Activated CD4-positive, alpha-beta T cell treated with anti-CD3 and anti-CD28 coated beads, Interleukin-2, amount 50 U/mL, for 16 hours (primary cell): Measurements from ENCODE around the gene CD300A.

ENCODE experiments used
- DNase-seq: peaks from one replicate; pipeline ENCODE4 v3.0.0-alpha.2; 2020

Gene CD300A

GRCh38 chr17:74441537-74441936 is 24.9 kb upstream of the CD300A start:
- no peak for DNase-seq

- DNase-seq, result no peak
These were observed 24.2 kb upstream of the CD300A start for GRCh38 chr17:74442291-74442669.

DNA sequence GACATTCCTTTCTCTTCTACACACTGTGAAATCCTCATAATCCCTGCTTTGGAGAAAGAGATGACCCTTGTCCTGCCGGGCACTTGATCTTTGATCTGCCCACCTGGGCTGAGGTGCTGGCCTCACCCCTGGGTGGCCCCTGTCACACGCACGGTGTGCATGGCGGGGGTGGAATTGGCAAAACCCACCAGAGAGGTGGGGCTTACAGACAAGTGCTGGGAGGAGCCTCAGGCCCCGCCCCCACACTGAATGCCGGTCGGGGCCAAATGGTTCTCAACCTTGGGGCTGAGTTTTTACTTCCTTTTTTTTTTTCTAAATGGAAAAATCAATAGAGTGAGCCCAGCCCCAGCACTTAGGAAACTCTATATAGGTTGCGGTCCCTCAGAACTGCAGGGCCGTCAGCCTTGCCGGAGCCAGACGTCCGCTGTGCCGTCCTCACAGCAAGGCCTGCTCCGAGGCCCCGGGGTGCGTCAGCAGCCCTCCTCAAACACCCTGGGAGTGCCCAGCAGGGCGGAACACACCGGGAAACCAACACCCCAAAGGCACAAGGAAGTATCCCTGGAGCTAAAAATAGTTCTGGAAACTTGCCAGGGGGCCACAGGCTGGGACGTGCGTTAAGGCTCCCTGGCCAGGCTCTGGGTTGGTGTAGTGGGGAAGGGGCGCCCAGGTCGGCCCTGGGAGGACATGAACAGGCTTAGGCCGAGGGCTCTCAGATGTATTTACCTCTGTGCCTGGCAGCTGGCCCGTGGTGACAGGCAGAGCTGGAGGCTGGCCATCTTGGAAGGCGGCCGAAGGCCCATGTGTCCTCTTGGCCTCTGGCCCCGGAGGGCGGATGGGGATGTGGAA is 23.5 kb upstream of the CD300A start:
- DNase-seq, result no peak

DNA sequence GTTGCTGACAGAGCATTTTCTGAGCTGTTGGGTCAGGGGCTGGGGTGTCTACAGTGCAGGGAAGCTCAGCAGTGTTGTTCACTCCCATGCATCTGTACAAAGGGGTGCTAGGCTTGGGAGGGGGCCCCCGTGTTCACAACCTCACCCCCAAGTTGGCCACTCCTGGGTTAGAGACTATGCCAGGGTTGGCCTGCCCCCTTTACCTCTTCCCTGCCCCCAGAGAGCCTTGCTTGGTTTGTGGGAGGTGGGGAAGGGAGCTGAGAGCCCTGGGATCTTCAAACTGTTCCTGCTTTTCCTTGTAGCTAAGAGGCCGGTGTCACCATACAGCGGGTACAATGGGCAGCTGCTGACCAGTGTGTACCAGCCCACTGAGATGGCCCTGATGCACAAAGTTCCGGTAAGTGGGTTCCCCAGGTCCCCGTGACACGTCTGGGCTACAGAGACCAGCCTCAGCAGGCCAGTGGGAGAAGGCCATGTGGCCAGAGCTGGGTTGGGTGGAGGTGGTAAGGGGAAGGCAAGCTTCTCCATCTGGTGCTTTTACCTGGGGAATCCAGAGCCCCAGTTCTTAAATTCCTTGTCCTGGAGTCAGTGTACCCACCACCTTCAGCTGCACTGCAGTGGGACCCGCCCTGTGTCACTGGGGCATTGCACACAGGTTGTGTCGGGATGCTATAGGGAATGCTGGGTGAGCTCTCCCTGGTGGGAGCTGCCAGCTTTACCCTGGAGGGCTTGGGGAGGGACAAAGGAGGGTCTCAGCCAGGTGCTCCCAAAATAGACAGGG is 22.7 kb upstream of the CD300A start:
- no peak for DNase-seq

DNA sequence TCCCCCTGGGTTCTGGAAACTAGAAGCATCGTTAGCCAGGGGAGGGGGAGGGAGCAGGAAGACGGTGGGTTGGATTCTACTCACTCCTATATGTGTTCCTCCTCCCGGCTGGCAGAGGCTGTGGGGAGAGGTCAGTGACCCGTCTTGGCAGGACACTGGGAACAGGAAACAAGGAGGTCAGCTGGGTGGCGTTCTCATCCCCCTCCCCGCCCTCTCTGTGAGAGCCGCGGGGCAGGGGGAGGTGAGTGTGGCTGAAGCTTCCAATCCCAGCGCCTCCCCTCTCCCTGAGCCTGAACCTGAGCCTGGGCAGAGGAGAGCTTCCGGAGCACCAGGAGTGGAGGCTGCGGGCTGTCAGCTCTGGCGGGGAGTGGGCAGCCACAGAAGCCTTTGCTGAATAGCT is 22.0 kb upstream of the CD300A start:
- DNase-seq, result no peak

- no peak for DNase-seq
These were observed 21.3 kb upstream of the CD300A start for GRCh38 chr17:74445158-74445557.

GRCh38 chr17:74446551-74447500 is 19.6 kb upstream of the CD300A start:
- DNase-seq, result no peak

DNA sequence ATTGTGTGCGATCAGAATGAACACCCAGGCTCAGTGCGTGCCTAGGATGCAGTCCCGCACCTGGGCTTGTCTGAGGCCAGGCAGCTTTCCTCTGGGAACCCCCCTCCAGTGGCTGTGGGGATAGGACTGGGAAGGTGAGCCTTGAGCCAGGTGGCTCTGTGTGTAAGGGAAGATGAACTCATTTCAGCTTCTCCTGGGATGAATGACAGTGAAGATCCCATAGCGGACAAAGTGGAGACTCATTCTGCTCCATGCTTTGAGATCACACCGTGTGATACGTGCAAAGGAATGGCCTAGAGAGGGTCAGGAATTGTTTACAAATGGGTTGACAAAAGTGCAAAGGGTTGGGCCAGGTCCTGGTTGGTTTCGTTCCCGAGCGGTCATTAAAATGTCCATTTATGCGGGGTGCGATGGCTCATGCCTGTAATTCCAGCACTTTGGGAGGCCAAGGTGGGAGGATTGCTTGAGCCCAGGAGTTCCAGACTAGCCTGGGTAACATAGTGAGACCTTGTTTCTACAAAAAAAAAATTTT is 18.7 kb upstream of the CD300A start:
- no peak for DNase-seq

DNA sequence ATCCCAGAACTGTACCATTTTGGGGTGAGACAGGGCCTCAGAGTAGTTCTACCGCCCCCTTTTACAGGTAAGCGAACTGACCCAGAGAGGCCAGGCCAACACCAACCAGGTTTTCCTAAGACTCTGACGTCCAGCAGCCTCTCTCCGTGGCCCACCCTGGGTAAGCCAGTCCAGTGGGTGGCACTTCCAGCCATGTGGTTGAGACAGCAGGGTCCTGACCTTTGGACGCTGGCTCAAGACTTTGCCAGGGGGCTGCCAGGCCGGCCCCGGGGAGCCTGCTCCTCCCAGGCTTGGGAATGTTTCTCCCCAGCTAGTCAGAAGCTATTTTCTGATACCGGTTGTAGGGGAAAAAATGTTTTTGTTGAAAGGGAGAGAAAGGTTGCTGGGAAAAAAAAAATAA is 17.7 kb upstream of the CD300A start:
- no peak for DNase-seq

DNA sequence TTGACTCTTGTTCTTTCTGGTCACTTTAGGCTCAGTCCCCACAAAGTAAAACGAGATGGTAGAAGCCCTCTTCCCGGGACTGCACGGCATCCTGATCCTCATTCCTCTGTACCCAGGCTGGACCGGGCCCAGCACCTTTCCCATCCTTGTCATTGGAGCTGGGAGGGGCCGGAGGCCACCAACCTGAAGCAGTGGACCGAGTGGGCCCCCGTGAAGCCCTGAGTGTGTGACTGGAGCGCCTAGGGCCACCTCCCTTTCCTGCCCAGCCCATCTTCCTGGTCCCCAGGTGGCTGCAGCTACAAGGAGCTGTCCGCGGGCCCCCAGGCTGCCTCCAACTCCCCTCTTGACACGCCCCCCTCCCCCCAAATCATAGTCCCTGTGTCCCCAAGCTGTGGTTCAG is 17.1 kb upstream of the CD300A start:
- DNase-seq, result no peak

- DNase-seq, result no peak
These were observed 16.7 kb upstream of the CD300A start for GRCh38 chr17:74449773-74450172.

DNA sequence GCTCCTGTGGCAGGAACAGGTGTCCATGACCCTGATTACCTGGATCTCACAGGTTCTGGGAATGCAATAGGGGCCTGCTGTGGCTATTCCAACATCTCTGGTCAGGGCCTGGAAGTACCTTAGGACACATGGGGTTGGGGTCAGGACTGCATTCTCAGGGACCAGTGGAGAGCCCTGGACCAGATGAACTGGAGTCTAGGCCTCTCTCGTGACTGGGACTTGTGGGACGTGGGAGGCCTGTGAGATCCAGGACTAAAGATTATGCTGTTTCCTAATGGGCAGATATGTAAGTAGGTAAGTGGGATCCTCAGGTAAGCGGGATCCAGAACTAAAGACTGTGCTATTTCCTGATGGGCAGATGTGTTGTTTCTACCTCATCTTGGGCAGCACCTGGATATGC is 16.2 kb upstream of the CD300A start:
- no peak for DNase-seq

DNA sequence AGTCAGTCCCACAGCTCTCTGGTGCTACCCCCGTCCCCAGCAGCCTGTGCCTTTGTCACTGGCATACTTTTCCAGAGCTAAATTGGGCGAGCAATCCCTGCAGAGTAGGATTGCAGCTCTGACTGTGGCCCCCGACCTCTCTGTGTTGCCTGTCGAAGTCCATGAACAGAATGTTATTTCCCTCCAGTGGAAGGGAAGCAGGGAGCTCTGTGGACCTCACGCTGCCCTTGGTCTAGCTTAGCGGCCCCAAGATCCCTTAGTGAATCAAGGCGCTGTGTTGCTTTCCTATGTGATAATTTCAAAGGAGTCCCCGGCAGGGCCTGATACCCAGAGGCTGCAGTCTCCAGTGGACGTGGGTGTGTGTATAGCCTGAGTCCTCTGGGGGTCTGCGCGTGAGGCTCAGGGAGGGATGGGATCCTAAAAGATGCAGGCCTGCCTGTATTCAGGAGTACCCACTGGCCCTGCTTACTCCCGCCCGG is 15.5 kb upstream of the CD300A start:
- DNase-seq, result no peak

DNA sequence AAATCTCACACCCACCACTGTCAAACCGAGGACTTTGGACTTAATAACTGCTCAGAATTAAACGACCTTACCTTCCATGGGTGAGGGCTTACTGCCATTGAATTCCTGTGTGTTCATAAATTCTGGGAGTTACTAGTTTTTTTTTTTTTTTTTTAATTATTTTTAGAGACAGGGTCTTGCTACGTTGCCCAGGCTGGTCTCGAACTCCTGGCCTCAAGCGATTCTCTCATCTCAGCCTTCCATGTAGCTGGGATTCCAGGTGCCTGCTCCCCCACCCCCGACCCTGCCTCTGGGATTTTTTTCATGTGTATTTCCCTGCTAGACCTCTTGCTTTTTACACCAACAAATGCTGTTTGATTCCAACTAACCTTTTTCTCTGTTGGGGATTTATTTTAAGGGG is 14.9 kb upstream of the CD300A start:
- DNase-seq, result no peak

DNA sequence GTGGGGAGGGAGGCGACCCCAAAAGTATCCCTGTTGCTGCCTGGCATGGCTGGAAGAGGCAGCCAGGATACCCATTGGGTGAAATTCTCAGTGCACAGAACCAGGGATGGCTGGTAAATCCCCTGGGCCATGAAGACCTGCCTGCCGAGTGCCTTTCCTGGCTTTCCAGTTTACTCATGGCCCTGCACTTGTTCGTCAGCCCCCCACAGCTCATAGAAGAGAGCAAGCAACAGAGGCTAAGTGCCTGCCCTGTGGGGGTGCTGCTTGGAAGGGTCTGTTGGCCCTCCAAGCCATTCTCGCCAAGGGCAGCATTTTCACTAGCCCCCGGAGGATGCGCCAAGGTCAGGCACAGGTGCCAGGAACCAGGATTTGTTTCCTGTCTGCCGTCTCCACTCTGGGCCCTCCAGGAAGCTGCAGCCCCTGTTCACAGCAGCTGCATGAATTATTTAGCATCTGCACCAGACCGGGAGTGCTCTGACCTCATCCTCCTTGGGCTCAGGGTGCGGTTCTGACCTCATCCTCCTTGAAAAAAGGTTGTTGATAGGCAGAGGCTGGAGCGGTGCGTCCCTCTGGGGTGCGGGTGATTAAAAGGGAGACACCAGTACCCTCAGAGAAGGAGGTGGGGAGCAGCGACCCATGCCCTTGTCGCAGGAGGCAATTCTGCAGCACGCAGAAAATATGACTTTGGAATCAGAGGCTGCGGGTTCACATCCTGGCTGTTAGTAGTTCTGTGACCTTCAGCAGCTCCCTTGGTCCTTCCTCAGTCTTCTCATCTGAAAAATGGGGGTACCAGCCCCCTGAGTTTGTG is 14.2 kb upstream of the CD300A start:
- DNase-seq, result no peak

DNA sequence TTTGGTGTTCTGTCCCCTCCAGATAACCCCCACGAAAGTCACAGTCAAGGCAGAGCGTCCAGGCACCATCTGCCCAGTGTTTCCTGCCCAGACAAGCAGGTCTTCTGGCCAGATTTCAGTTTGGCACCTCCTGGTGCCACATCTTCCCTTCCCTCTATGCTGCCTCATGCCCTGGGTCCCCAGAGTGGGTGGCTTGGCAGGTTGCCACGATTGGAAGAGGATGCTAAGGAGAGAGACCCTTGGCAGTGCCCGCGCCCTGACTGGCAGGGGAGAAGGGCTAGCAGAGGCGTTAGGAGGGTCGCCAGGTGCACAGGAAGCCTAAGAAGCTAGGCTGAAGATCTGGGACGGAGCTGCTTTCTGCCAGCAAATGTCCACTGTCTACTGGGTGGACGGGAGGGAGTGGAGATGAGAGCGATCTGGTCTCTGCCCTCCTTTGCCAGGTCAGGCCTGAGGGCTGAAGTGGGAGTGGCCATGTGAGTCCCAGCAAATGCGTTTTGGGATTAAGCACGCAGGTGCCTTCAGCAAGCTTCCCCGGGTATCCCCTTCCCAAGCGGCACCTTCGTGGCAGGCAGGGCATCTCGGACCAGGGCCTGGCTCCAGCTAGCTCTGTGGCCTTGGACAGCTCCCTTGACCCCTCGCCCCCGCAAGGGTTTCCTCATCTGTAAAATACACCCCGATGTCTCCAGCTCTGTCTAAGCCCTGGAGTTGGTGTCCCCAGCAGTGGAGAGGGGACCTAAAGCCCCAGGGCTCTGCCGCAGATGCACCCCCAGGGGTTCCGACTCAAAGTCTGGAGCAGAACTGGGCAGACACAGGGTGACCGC is 13.4 kb upstream of the CD300A start:
- DNase-seq, result no peak

DNA sequence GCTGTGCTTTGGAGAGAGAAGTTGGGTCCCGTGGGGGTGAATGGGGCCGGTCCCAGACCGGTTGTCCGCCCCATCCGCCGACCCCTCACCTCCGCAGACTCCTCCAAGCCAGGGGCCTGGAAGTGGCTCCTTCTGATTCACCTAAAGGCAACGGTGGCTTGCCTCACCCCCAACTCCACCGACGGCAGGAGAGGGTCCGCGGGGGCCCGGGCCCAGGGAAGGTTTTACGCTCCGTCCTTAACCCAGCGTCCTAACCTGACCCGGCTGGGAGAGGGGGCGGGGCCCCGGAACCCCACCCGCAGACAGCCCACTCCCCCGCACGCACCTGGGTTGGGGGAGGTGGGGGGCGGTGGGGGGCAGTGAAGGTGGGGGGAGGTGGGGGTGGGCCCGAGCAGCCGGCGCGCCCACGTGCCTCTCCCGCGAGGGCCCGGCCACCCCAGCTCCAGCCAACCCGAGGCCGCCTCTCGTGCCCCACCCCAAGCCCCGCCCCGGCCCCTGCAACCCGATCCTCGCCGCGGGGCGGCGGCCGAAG is 12.7 kb upstream of the CD300A start:
- DNase-seq, result peak; percentile 72

DNA sequence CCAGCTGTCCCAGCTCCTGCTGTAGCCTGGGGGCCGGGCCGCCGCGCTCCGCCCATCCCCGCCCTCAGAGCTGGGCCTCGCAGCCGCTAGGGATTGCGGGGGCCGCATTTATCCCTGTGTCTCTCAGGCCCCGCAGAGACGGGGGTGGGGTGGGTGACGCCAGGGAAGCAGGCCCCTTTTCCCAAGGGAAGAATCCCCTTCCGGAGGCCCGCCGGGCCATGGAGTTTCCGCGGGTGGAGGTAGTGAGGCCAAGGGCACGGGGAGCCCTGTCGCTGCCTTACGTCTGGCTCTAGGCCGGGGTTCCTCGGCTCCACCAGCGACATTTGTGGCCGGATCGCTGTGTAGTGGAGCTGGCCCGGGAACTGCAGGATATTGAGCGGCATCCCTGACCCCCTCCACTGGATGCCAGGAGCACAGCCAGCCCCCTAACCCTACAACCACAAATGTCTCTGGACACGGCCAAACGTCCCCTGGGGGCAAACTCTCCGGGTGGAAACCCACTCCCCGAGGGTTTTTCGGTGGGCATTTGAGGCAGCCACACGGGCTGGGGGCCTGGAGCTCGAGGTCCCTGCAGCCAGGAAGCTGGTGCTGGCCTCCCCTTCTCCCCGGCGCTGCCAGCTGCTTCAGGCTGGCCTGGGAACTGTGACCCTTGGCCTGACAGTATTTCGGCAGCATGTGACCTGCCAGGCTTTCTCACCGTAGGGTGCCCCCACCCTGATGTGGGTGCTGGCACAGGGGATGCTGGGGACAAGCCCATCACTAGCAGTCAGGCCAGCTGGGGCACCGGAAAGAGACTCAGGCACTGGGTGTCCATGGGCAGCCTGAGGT is 12.0 kb upstream of the CD300A start:
- no peak for DNase-seq

- DNase-seq, result no peak
These were observed 11.3 kb upstream of the CD300A start for GRCh38 chr17:74455025-74455545.

GRCh38 chr17:74455821-74456220 is 10.6 kb upstream of the CD300A start:
- DNase-seq, result no peak
